Activated CD4-positive, alpha-beta T cell treated with anti-CD3 and anti-CD28 coated beads, Interleukin-2, amount 10 ng/mL, durations not matched to agents 24 days and 14 days (primary cell): Measurements from ENCODE around the gene CTNND2. TPM values are rescaled to one million over a fixed set of nuclear protein-coding genes. Genes with fewer than 3 reads are reported as not detected.

Source experiments
- DNase-seq: peaks from one replicate; pipeline ENCODE4 v3.0.0; 2022
- H3K27ac Mint-ChIP-seq: one replicate; pipeline ENCODE4 v1.8.0; 2022; ENCODE audit warnings: mild to moderate bottlenecking, mixed read lengths
- H3K27me3 Mint-ChIP-seq: one replicate; pipeline ENCODE4 v1.8.0; 2022; ENCODE audit warnings: mixed read lengths
- H3K36me3 Mint-ChIP-seq: one replicate; pipeline ENCODE4 v1.8.0; 2022; ENCODE audit warnings: low read depth, mild to moderate bottlenecking, mixed read lengths
- H3K4me1 Mint-ChIP-seq: one replicate; pipeline ENCODE4 v1.8.0; 2021; ENCODE audit warnings: mixed read lengths
- H3K4me3 Mint-ChIP-seq: one replicate; pipeline ENCODE4 v1.8.0; 2022; ENCODE audit warnings: mild to moderate bottlenecking, moderate library complexity, mixed read lengths
- H3K9me3 Mint-ChIP-seq: one replicate; pipeline ENCODE4 v1.8.0; 2021; ENCODE audit warnings: mixed read lengths
- intact Hi-C: fragments of 100-400 bp; cut with micrococcal nuclease; formaldehyde crosslinking; loops from one replicate; pipeline ENCODE4 v1.15.1; 2023
- total RNA-seq: library from RNA; stranded (reverse); gene quantifications from 2 replicates; pipeline ENCODE4 v1.2.3, GENCODE V29; 2022

The CTNND2 gene
- total RNA-seq, 1 donor from 2014 or later: not detected

- H3K36me3 Mint-ChIP-seq: no peaks in the 10 kb centered on the region
- intact Hi-C loops: no loop called here
- H3K4me3 Mint-ChIP-seq: no peak overlapping the region
Observed at GRCh38 chr5:11385901-11386293, 518.3 kb downstream of the CTNND2 start.

GRCh38 chr5:11385251-11385900 lies 518.9 kb downstream of the CTNND2 start:
- H3K9me3 Mint-ChIP-seq: peaks cover 3% of the 10 kb centered on the region
- no peak overlapping the region for H3K27ac Mint-ChIP-seq
- H3K36me3 Mint-ChIP-seq: no peaks in the 10 kb centered on the region
- no peak for DNase-seq
- intact Hi-C loops: no loop called here
- no peak overlapping the region for H3K4me3 Mint-ChIP-seq
- H3K27me3 Mint-ChIP-seq: peaks cover 32% of the 10 kb centered on the region
- H3K4me1 Mint-ChIP-seq: peaks cover 2% of the 10 kb centered on the region

More at GRCh38 chr5:11385901-11386293, 518.3 kb downstream of the CTNND2 start:
- Mint-ChIP-seq H3K9me3 (peaks cover 3% of the 10 kb centered on the region), H3K27me3 (peaks cover 32% of the 10 kb centered on the region), H3K4me1 (peaks cover 2% of the 10 kb centered on the region), H3K27ac (no peak overlapping the region)
- DNase-seq: no peak

GRCh38 chr5:11384441-11385250 lies 519.6 kb downstream of the CTNND2 start:
- peaks cover 32% of the 10 kb centered on the region for H3K27me3 Mint-ChIP-seq
- H3K9me3 Mint-ChIP-seq: peaks cover 3% of the 10 kb centered on the region
- no peak overlapping the region for H3K27ac Mint-ChIP-seq
- H3K36me3 Mint-ChIP-seq: no peaks in the 10 kb centered on the region
- peak overlapping the region; percentile 34 for H3K4me3 Mint-ChIP-seq
- DNase-seq: no peak
- intact Hi-C loops: no loop called here
- peaks cover 2% of the 10 kb centered on the region for H3K4me1 Mint-ChIP-seq

GRCh38 chr5:11383506-11384095 lies 520.6 kb downstream of the CTNND2 start:
- intact Hi-C loops: no loop called here
- Mint-ChIP-seq H3K4me1 (peaks cover 2% of the 10 kb centered on the region), H3K4me3 (no peak overlapping the region), H3K27ac (no peak overlapping the region), H3K27me3 (peaks cover 32% of the 10 kb centered on the region), H3K36me3 (no peaks in the 10 kb centered on the region), H3K9me3 (peaks cover 3% of the 10 kb centered on the region)
- DNase-seq: no peak

GRCh38 chr5:11378461-11378860 lies 525.8 kb downstream of the CTNND2 start:
- Mint-ChIP-seq H3K4me3 (no peak overlapping the region), H3K27me3 (peaks cover 8% of the 10 kb centered on the region), H3K36me3 (no peaks in the 10 kb centered on the region), H3K4me1 (no peaks in the 10 kb centered on the region), H3K27ac (no peak overlapping the region), H3K9me3 (no peaks in the 10 kb centered on the region)
- DNase-seq: no peak
- intact Hi-C loops: no loop called here

- no peak overlapping the region for H3K27ac Mint-ChIP-seq
- intact Hi-C loops: no loop called here
- no peak overlapping the region for H3K4me3 Mint-ChIP-seq
- no peak for DNase-seq
- H3K27me3 Mint-ChIP-seq: peaks cover 4% of the 10 kb centered on the region
- no peaks in the 10 kb centered on the region for H3K9me3 Mint-ChIP-seq
- no peaks in the 10 kb centered on the region for H3K36me3 Mint-ChIP-seq
- no peaks in the 10 kb centered on the region for H3K4me1 Mint-ChIP-seq
Observed at GRCh38 chr5:11377896-11378295, 526.4 kb downstream of the CTNND2 start.

GRCh38 chr5:11372191-11372590 lies 532.1 kb downstream of the CTNND2 start:
- no peaks in the 10 kb centered on the region for H3K4me1 Mint-ChIP-seq
- H3K9me3 Mint-ChIP-seq: no peaks in the 10 kb centered on the region
- no peaks in the 10 kb centered on the region for H3K36me3 Mint-ChIP-seq
- H3K27me3 Mint-ChIP-seq: peaks cover 2% of the 10 kb centered on the region
- no peak overlapping the region for H3K27ac Mint-ChIP-seq
- intact Hi-C loops: no loop called here
- no peak overlapping the region for H3K4me3 Mint-ChIP-seq
- no peak for DNase-seq

GRCh38 chr5:11371021-11371420 lies 533.2 kb downstream of the CTNND2 start:
- Mint-ChIP-seq H3K27me3 (peaks cover 2% of the 10 kb centered on the region), H3K4me1 (no peaks in the 10 kb centered on the region), H3K36me3 (no peaks in the 10 kb centered on the region), H3K9me3 (no peaks in the 10 kb centered on the region), H3K27ac (no peak overlapping the region), H3K4me3 (no peak overlapping the region)
- no peak for DNase-seq
- intact Hi-C loops: no loop called here

GRCh38 chr5:11364531-11364930 lies 539.7 kb downstream of the CTNND2 start:
- no peaks in the 10 kb centered on the region for H3K9me3 Mint-ChIP-seq
- H3K4me1 Mint-ChIP-seq: no peaks in the 10 kb centered on the region
- H3K27me3 Mint-ChIP-seq: peaks cover 2% of the 10 kb centered on the region
- no peak overlapping the region for H3K4me3 Mint-ChIP-seq
- intact Hi-C loops: no loop called here
- DNase-seq: no peak
- H3K27ac Mint-ChIP-seq: no peak overlapping the region
- no peaks in the 10 kb centered on the region for H3K36me3 Mint-ChIP-seq

- H3K27me3 Mint-ChIP-seq: no peaks in the 10 kb centered on the region
- no peaks in the 10 kb centered on the region for H3K4me1 Mint-ChIP-seq
- no peaks in the 10 kb centered on the region for H3K9me3 Mint-ChIP-seq
- H3K4me3 Mint-ChIP-seq: no peak overlapping the region
- no peak overlapping the region for H3K27ac Mint-ChIP-seq
- no peaks in the 10 kb centered on the region for H3K36me3 Mint-ChIP-seq
- intact Hi-C loops: no loop called here
- no peak for DNase-seq
Observed at GRCh38 chr5:11363631-11364178, 540.5 kb downstream of the CTNND2 start.

GRCh38 chr5:11361768-11362167 lies 542.5 kb downstream of the CTNND2 start:
- no peak for DNase-seq
- H3K27ac Mint-ChIP-seq: no peak overlapping the region
- H3K27me3 Mint-ChIP-seq: no peaks in the 10 kb centered on the region
- H3K4me3 Mint-ChIP-seq: no peak overlapping the region
- H3K36me3 Mint-ChIP-seq: no peaks in the 10 kb centered on the region
- H3K9me3 Mint-ChIP-seq: no peaks in the 10 kb centered on the region
- H3K4me1 Mint-ChIP-seq: no peaks in the 10 kb centered on the region
- intact Hi-C loops: no loop called here

GRCh38 chr5:11357928-11358327 lies 546.3 kb downstream of the CTNND2 start:
- Mint-ChIP-seq H3K4me3 (no peak overlapping the region), H3K9me3 (no peaks in the 10 kb centered on the region), H3K27ac (no peak overlapping the region), H3K27me3 (no peaks in the 10 kb centered on the region), H3K4me1 (no peaks in the 10 kb centered on the region), H3K36me3 (no peaks in the 10 kb centered on the region)
- intact Hi-C loops: no loop called here
- no peak for DNase-seq

GRCh38 chr5:11355491-11355890 lies 548.8 kb downstream of the CTNND2 start:
- Mint-ChIP-seq H3K4me1 (no peaks in the 10 kb centered on the region), H3K36me3 (no peaks in the 10 kb centered on the region), H3K9me3 (no peaks in the 10 kb centered on the region), H3K27me3 (no peaks in the 10 kb centered on the region), H3K27ac (no peak overlapping the region), H3K4me3 (no peak overlapping the region)
- DNase-seq: no peak
- intact Hi-C loops: no loop called here

GRCh38 chr5:11346336-11346735 lies 557.9 kb downstream of the CTNND2 start:
- H3K27ac Mint-ChIP-seq: no peak overlapping the region

More at GRCh38 chr5:11346336-11346735, 557.9 kb downstream of the CTNND2 start:
- intact Hi-C loops: no loop called here
- Mint-ChIP-seq H3K4me3 (no peak overlapping the region), H3K27me3 (no peaks in the 10 kb centered on the region), H3K9me3 (no peaks in the 10 kb centered on the region), H3K36me3 (no peaks in the 10 kb centered on the region), H3K4me1 (no peaks in the 10 kb centered on the region)
- no peak for DNase-seq
